ENCODE results near the gene EBF4. TPM values are rescaled to one million over a fixed set of nuclear protein-coding genes. Genes with fewer than 3 reads are reported as not detected.

EBF4 gene
- polyA plus RNA-seq, 3 donors: 0.12 TPM; not detected in 2

DNA sequence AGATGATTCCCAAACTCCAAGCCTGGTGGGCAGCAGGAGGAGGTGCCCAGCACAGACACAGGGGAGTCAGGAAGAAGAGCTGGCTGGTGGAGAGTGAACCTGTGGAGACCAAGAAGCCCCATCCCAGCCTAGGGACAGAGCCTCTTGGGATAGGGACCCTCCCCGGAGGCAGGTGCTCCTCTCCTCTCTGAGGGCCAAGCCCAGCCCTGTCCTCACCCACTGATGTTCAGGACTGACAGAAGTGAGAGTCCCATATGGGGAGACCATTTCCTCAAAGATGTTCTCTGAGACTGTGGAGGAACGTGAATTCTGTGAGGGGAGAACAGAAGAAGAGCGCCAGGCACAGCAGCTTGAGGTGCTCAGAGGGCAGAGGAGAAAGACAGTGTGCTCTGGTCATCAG lies 2.4 kb upstream of the EBF4 start:
- Histone ChIP-seq H3K9ac (ENCODE audit: insufficient read depth, low read length, poor library complexity, severe bottlenecking) (no peak overlapping the region), H4K20me1 (ENCODE audit: insufficient read depth, low read length) (no peaks in the 10 kb centered on the region), H2AFZ (ENCODE audit: insufficient read depth, low read depth, low read length, poor library complexity, severe bottlenecking) (no peak overlapping the region), H3K4me1 (ENCODE audit: control insufficient read depth in 1 of 2, insufficient read depth in 2 of 2, low read length in 2 of 2) (peaks cover 8 to 21% of the 10 kb centered on the region in 2 donors), H3K4me2 (replicated peaks; ENCODE audit: extremely low read depth, low read length, poor library complexity, severe bottlenecking) (no peak overlapping the region), H3K4me3 (replicated peaks in 1 of 3; ENCODE audit: low read depth in 2 of 3, low read length in 3 of 3) (no peak overlapping the region), H3K36me3 (replicated peaks in 1 of 2; ENCODE audit: control insufficient read depth in 1 of 2, insufficient read depth in 2 of 2, low read length in 2 of 2) (no peaks in the 10 kb centered on the region), H3K27me3 (ENCODE audit: control insufficient read depth in 2 of 2, insufficient read depth in 2 of 2, low read length in 2 of 2) (peaks cover 40 to 61% of the 10 kb centered on the region in 2 donors), H3K79me2 (ENCODE audit: insufficient read depth, low read length) (no peaks in the 10 kb centered on the region), H3K27ac (ENCODE audit: low read depth in 1 of 2, low read length in 2 of 2) (no peak overlapping the region), H3K9me3 (replicated peaks in 1 of 2; ENCODE audit: control insufficient read depth in 1 of 2, insufficient read depth in 1 of 2, low read length in 2 of 2) (peaks cover 0 to 20% of the 10 kb centered on the region in 2 donors)
- intact Hi-C loops (cut with micrococcal nuclease): no loop called here
- Mint-ChIP-seq H3K9me3 (peaks cover 0 to 19% (median 12%) of the 10 kb centered on the region in 7 donors), H3K27ac (peak overlapping the region in 1 of 7 donors; percentile 24), H3K27me3 (ENCODE audit: low read depth in 3 of 3) (peaks cover 68 to 79% (median 71%) of the 10 kb centered on the region in 3 donors), H3K4me3 (peak overlapping the region in 1 of 2 donors; percentile 35), H3K4me1 (peaks cover 15% of the 10 kb centered on the region), H3K36me3 (peaks cover 4 to 15% of the 10 kb centered on the region in 2 donors)
- WGBS (ENCODE audit: insufficient coverage): 42% methylated on average over 2 of the region's 3 CpGs
- TF ChIP-seq, protein P1, sequence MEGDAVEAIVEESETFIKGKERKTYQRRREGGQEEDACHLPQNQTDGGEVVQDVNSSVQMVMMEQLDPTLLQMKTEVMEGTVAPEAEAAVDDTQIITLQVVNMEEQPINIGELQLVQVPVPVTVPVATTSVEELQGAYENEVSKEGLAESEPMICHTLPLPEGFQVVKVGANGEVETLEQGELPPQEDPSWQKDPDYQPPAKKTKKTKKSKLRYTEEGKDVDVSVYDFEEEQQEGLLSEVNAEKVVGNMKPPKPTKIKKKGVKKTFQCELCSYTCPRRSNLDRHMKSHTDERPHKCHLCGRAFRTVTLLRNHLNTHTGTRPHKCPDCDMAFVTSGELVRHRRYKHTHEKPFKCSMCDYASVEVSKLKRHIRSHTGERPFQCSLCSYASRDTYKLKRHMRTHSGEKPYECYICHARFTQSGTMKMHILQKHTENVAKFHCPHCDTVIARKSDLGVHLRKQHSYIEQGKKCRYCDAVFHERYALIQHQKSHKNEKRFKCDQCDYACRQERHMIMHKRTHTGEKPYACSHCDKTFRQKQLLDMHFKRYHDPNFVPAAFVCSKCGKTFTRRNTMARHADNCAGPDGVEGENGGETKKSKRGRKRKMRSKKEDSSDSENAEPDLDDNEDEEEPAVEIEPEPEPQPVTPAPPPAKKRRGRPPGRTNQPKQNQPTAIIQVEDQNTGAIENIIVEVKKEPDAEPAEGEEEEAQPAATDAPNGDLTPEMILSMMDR (IDR thresholded peaks at IDR 0.05): no peak
- no peak for DNase-seq

DNA sequence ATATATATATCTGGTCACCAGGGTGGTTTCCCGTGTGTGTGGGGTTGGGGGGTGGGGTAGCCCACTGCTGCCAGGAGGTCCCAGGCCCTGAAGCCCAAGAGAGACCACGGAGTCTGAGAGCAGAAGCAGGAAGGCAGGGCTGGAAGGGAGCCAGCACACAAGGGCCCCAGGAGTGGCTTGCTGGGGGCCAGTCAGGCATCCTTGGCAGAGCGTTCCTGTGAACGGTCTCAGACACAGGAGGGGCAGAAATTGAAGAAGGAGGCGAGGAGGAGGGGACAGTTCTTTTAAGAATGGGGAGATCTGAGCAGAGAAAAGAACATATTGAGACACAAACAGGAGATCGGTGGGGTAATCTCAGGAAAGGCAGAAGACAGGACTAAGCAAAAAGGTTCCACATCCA lies 1.9 kb upstream of the EBF4 start:
- peaks cover 45 to 66% of the 10 kb centered on the region in 2 donors for H3K27me3 ChIP-seq (ENCODE audit: control insufficient read depth in 2 of 2, insufficient read depth in 2 of 2, low read length in 2 of 2)
- H3K4me1 Mint-ChIP-seq: peaks cover 13% of the 10 kb centered on the region
- 27% methylated on average over 6 of the region's 6 CpGs for WGBS (ENCODE audit: insufficient coverage)
- H3K27ac ChIP-seq (ENCODE audit: low read depth in 1 of 2, low read length in 2 of 2): no peak overlapping the region
- H3K79me2 ChIP-seq (ENCODE audit: insufficient read depth, low read length): no peaks in the 10 kb centered on the region
- DNase-seq: no peak
- H3K9ac ChIP-seq (ENCODE audit: insufficient read depth, low read length, poor library complexity, severe bottlenecking): no peak overlapping the region
- no peaks in the 10 kb centered on the region for H4K20me1 ChIP-seq (ENCODE audit: insufficient read depth, low read length)
- no peak overlapping the region for H3K4me3 ChIP-seq (replicated peaks in 1 of 3; ENCODE audit: low read depth in 2 of 3, low read length in 3 of 3)
- H3K4me2 ChIP-seq (replicated peaks; ENCODE audit: extremely low read depth, low read length, poor library complexity, severe bottlenecking): no peak overlapping the region
- peaks cover 73 to 84% (median 74%) of the 10 kb centered on the region in 3 donors for H3K27me3 Mint-ChIP-seq (ENCODE audit: low read depth in 3 of 3)
- no peak overlapping the region for H2AFZ ChIP-seq (ENCODE audit: insufficient read depth, low read depth, low read length, poor library complexity, severe bottlenecking)
- TF ChIP-seq, protein P1 (IDR thresholded peaks at IDR 0.05): no peak
- peaks cover 4 to 15% of the 10 kb centered on the region in 2 donors for H3K36me3 Mint-ChIP-seq
- intact Hi-C loops (cut with micrococcal nuclease): no loop called here
- peaks cover 6 to 17% of the 10 kb centered on the region in 2 donors for H3K4me1 ChIP-seq (ENCODE audit: control insufficient read depth in 1 of 2, insufficient read depth in 2 of 2, low read length in 2 of 2)
- no peaks in the 10 kb centered on the region for H3K36me3 ChIP-seq (replicated peaks in 1 of 2; ENCODE audit: control insufficient read depth in 1 of 2, insufficient read depth in 2 of 2, low read length in 2 of 2)
- peak overlapping the region in 1 of 2 donors; percentile 99 for H3K4me3 Mint-ChIP-seq
- H3K9me3 Mint-ChIP-seq: peaks cover 0 to 19% (median 12%) of the 10 kb centered on the region in 7 donors
- peaks cover 0 to 21% of the 10 kb centered on the region in 2 donors for H3K9me3 ChIP-seq (replicated peaks in 1 of 2; ENCODE audit: control insufficient read depth in 1 of 2, insufficient read depth in 1 of 2, low read length in 2 of 2)
- no peak overlapping the region for H3K27ac Mint-ChIP-seq
